Iris pigment epithelial cell (primary cell): ENCODE results near the gene HLA-F.

Source experiments
- DNase-seq: peaks from one replicate; pipeline ENCODE4 v3.0.0-alpha.2; 2011; ENCODE audit warnings: low read depth

HLA-F gene

DNA sequence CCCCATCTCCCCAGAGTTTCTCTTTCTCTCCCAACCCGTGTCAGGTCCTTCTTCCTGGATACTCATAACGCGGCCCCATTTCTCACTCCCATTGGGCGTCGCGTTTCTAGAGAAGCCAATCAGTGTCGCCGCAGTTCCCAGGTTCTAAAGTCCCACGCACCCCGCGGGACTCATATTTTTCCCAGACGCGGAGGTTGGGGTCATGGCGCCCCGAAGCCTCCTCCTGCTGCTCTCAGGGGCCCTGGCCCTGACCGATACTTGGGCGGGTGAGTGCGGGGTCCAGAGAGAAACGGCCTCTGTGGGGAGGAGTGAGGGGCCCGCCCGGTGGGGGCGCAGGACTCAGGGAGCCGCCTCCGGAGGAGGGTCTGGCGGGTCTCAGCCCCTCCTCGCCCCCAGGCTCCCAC, at the start of gene HLA-F:
Gene HLA-F, plus strand, starts transcription at position 173 of the 404 bp plus-strand sequence. Its CDS starts 30 bp downstream, at position 203.
- DNase-seq = peak; percentile 86

DNA sequence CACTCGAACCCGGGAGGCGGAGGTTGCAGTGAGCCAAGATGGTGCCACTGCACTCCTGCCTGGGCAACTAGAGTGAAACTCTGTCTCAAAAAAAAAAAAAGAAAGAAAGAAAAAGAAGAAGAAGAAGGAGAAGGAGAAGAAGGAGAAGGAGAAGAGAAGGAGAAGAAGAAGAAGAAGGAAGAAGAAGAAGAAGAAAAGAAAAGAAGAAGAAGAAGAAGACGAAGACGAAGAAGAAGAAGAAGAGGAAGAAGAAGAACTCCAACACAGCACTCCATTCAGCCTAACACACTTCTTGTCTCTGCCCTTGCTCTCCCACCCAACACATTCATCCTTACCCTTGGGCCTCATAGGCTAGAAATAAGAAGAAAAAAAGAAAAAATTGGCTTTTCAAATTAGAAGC, 49.2 kb upstream of the HLA-F start:
- no peak for DNase-seq

DNA sequence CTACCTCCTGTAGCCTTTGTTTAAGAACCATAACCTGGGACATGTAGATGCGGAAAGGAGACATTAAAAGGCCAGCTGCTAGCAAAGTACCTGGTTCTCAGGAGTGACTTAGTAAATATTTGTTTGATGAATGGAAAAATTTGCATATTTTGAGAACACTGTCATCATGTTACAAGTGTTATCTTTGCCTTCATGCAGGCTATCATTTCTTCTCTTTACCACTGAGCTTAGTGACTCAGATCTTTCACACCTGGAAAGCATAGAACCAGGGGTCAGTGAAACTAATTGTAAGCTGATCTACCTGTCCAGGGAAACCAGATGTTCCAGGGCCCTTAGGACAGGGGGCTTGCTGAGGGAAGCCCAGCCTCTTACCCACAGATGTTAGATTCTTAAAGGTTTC, 47.7 kb upstream of the HLA-F start:
- no peak for DNase-seq

DNA sequence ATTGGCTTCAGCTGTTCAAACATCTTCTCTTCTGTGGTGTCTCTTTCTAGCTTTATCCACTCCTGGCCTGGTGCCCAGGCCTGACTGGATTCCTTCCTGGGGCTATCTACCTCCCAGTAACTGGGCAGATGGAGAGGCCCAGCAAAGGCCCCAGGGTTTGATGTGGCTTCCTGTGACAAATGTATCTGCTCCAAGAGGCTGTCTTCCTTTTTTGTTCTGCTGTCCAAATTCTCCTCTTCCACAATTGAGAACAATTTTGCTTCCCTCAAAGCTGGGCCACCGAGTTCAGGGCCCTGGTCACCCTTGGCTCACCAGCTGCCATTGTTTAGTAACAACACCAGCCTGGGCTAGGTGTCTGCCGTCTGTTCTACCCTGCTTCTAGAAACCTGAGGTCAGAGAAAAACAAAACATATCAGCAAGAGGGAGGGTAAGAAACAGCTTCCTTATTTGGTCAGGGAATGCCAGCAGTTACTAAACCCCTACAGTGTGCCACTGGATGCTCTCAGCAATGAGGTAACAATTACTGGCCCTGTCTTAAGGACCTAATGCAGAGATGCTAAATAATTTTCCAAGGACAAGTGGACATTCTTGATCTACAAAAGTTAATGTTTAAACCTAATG, 46.1 kb upstream of the HLA-F start:
- peak; percentile 49 for DNase-seq

DNA sequence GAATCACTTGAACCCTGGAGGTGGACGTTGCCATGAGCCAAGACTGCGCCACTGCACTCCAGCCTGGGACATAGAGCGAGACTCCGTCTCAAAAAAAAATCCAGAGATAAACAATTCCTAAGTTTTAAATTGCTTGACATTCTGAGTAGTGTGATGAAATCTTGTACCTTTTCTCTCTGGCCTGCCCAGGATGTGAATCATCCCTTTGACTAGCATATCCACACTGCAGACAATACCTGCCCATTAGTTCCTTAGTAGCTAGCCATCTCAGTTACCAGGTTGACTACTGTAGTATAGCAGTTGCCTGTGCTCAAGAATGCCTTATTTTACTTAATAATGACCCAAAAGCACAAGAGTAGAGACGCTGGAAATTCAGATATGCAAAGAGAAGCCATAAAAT, 45.1 kb upstream of the HLA-F start:
- peak; percentile 65 for DNase-seq

DNA sequence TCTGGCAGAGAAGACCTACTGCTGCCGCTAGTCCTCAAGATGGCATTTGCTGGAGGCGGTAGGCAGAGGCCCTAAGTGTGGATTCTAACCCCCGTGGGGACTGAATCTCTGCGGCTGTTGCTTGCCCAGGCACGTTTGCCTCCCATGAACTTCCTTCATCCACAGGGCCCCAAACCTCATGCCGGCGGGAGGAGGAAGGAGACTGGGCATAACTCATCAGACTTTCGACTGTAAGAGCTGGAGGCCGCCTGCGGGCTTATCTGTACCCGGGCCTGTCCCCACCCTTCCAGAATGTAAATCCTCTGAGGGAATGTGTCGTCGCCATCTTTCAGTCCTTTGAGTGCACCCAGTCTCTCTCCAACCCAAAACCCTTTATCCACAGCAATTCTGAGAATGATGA, 43.3 kb upstream of the HLA-F start:
- DNase-seq = no peak

DNA sequence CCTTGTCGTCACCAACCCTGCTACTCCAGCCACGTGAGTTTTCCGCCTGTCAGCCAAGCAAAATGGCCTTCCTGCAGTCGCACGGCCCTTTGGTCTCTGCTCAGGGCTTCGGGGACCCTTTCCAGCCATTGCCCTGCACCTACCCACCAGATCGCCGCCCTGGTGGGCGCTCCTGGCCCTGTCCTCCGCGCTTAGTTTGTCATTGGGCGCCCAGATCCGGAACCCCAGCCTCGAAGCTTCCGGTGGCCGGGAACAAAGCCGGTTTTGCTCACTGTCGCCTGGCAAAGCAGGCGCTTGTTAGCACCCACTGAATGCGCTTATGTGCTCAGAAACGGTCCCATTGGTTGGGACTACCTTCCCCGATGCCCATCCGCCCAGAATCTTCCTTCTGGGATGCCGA, 42.8 kb upstream of the HLA-F start:
- no peak for DNase-seq

DNA sequence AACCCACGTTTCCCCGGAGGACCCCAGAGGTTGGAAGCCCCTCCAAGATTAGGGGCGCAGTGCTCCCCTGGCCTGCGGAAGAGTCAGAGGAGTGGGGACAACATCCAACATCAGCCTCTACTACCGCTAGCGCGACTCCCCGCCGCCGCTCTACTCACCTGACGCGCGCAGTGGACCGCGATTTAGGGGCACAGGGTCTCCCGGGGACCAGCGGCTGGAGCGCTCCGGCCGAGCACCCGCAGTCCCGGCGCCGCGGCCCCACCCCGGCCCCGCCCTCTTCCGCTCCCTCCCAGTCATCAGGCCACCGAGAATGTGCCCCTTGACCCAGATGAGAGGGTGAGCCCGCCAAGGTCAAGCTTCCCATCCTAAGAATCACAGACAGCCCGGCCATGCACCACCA, 42.3 kb upstream of the HLA-F start, which contains the start of gene ZFP57:
Gene ZFP57, minus strand, starts transcription at position 249 of the 400 bp plus-strand sequence. CDS start 4,149 bp downstream, outside the sequence.
- no peak for DNase-seq

DNA sequence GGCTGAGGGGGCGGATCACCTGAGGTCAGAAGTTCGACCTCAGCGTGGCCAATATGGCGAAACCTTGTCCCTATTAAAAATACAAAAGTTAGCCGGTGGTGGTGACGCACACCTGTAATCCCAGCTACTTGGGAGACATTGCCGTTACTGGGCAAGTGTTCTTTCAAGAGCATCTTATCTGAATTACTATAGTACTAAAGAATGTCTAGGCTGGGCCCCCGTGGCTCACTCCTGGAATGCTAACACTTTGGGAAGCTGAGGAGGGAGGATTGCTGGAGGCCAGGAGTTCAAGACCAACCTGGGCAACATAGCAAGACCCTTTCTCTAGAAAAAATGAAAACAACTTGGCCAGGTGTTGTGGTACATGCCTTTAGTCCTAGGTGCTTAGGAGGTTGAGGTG, 41.4 kb upstream of the HLA-F start:
- DNase-seq = peak; percentile 14

DNA sequence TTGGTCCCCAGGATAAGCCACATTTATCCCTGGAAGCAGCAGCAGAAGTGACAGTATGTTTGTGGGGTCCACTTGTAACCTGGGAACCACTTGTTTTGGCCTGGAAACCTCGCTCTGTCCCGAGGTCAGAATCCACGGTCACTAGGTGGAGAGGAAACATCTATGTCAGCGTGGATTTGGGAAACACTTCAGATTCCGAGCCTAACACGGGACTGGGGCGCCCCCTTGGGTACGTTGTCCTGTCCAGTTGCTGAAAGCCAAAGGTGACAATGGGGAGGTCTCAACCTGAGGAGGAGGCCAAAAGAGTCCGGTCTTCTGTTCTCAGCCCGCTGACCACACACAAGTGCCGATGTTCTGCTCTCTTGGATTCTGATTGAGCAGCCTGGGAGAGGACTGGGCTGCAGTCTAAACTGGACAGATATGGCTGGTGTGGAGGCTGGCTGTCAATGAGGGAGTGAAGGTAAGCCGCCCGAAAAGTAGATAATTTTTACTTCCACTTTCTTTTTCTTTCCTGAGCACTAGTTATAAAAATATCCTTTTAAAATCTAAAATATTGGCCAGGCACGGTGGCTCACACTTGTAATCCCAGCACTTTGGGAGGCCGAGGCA, 37.4 kb upstream of the HLA-F start:
- DNase-seq = no peak

DNA sequence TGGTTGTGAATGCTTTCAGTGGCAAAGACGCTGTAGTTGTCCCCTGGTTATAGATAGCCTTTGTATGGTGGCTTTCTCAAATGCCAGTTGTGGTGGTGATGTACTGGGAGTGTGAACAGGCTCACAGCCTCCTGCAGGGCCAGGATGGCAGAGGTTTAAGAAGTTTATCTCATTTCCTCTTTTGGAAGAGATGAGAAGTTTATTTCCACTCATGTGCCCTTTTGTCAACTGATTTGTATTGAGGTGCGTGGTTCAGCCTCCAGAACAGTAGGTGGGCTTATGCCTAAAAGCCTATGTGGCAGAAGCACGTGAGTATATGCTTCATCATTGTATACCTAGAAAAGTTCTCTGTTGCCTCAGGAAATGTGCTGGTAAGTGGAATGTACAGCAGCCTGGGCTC, 28.6 kb upstream of the HLA-F start:
- DNase-seq = no peak

DNA sequence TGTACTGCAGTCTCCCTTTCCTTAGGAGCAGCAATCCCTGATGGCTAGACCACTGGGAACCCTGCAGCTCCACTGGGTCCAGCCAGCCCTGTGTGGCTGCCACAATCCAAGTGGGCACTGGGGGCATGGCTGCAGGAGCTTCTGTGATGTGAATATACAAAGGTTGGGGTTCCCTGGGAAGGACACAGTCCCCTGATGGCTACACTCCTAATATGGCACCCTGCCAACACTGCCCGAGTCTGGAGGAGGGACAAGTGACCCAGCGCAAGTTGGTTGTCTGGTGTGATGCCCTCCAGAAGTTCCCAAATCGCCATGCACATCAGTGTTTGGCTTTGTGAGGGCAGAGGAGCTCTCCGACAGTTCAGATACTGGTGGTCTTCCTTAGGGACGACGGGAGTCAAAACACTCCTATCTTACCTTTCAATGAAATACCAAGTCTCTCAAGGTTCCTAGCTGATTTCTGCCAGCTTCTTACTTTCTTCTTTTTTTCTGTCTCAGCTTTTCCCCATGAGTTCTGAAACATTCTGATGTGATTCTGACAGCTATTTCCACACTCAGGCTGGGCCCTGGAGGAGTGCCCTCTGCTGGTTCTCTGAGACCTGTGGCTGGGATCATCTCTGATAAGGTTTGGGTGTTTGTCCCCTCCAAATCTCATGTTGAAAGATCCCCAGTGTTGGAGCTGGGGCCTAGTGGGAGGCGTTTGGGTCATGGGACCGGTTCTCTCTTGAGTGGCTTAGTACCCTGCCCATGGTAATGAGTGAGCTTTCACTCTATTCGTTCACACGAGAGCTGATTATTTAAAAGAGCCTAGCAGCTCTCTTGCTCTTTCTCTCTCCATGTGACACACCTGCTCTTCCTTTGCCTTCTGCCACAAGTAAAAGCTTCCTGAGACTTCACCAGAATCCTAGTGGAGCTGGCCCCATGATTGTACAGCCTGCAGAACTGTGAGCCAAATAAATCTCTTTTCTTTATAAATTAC, 26.8 kb upstream of the HLA-F start:
- DNase-seq = peak; percentile 50

DNA sequence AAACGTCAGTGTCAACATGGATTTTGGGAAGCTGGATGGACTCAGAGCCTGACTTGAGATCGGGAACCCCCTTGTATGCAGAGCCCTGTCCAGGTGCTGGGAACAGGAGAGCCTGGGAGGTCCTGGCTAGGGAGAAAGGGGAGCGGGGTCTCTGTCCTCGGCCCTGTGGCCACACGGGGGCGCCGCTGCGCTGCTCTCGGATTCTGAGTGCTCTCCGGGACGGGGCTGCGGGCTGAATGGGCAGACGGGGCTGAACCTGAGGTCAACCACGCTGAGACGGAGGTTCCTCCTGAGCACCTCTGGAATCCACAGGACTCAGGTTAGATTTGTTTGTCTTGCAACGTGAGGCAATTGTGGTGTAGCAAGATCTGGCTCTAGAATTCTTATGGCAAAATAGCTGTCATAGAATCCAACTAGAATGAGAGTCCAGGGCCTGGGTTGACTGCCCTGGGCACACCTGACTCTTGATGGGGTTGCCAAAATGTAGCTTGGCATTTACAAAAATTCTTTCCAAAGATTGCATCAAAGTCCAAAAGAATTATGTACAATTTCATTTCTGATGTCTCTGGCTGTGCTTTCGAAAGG, 20.6 kb upstream of the HLA-F start:
- DNase-seq = no peak

DNA sequence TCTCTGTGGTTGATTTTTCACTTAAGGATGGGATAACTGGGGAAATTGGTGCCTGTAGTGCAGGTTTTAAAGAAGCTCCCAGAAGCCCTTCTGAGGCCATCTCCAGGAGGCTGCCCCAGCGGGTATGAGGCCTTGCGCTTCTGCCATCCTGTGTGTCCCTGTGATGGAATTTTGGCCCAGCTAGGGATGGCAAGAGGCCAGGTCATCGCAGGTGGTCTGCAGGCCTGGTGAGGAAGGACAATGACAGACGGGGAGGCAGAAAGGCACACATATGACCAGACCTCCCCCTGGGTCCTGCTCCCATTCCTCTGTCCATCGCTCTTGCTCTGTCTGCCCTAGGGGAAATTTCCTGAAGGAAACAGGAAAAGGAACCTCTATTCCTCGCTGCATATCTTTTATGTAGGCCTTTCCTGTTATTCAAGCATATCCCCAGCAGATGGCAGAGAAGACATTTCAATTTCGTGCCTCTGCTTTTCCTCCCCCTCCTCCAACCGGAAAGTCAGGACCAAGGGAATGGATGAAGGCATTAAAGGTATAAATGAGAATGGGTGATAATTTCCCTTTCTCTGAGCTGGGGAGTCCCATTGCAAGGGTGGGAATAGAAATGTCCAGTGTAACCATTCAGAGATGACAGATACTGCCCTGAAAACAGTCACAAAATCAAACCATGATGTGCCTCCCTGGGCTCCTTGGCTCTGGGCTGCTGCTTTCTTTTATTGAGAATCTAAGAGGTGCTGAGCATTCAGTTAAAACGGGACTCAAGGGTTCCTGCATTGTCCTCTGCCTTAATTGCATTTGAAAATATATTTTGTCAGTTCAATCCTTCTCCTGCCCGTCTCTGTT, 17.6 kb upstream of the HLA-F start:
- peak; percentile 56 for DNase-seq

DNA sequence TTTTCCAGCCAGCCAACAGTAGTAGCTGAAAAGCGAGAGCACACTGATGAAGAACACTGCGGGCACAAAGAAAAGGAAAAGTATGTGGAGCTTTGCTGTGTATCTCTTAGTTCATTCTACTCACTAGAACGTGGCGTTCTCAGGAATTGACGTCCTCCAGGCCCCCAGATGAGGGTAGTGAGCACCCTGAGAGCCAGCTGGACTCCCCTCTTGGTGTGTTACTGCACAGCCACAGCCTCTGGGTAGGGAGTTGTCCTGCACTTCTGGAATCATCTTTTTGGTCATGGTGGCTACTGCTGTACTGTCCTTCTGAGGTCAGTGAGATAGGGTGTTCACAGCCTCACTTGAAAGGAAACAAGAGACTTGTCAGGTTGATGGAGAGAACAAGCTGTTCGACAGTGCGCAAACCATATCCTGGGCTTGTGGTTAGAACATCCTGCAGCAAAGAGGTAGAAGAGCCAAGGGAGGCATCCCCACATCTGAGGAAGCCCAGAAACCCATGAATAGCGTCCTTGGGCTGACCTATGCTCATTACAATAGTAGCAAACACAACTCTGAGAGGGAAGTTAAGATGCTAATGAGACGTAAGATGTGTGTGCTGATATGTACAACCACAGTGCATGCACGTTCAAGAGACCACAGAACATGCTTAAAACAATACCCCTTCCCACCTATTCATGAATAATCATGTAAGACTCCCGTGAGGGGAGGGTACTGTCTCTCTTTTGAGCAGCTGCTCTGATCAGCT, 14.6 kb upstream of the HLA-F start:
- no peak for DNase-seq

DNA sequence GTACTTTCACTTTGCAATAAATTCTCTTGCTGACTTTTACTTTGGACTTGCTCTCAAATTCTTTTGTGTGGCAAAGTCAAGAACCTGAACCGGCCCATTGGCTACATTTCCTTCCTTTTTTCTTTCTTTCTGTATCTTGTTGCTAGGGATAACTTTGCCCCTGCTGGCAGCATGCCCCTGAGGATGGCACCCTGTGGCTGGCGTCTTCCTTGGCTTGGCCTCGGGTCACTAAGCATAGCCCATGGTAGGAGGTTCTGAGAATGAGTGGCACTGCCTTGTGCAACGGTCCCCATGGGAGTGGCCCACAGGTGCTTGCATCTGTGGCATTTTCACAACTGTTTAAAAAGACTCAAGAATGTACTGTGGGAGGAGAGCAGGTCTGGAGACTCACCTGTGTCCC, 14.0 kb upstream of the HLA-F start:
- DNase-seq = no peak

DNA sequence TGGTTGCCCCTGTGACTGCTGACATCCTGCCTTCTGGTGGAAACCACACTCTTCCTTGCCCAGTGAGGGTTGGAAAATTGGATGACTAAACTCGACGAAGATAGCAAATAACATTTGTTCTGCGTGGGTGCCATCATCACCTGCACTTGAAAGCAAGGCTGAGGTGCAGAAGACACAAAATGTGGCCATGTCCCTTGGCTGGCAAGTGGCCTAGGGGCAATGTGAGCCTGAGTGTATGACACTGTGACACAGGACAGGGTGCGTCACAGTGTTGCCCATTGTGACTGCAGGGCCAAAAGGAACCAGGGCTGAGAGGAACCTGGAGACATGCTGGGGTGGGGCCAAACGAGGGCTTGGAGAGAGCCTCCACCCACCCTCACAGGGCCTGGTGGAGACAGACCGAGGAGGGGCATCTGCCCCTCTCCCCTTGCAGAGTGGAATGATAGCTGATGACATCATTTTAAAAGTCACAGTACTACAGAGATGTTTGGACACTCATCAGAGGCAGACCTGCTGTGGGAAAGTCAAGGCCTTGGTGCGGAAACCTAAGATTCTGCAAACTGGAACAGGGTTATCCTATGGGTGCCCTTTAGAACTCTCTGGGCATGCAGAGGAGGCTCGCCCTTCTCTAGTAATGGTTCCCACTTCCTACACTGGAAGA, 12.8 kb upstream of the HLA-F start:
- DNase-seq = no peak

DNA sequence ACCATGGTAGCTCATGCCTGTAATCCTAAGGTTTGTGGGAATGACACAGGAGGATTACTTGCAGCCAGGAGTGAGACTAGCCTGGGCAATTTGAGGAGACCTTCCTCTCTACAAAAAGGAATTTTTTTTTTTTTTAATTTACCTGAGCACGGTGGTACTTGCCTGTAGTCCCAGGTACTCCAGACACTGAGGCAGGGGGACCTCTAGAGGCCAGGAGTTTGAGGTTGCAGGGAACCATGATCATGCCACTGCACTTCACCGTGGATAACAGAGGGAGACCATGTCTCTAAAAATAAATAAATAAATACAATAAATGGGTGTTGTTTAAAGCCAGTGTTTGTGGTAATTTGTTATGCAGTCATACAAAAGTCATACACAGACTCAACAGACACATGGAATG, 2.4 kb upstream of the HLA-F start:
- DNase-seq = no peak

DNA sequence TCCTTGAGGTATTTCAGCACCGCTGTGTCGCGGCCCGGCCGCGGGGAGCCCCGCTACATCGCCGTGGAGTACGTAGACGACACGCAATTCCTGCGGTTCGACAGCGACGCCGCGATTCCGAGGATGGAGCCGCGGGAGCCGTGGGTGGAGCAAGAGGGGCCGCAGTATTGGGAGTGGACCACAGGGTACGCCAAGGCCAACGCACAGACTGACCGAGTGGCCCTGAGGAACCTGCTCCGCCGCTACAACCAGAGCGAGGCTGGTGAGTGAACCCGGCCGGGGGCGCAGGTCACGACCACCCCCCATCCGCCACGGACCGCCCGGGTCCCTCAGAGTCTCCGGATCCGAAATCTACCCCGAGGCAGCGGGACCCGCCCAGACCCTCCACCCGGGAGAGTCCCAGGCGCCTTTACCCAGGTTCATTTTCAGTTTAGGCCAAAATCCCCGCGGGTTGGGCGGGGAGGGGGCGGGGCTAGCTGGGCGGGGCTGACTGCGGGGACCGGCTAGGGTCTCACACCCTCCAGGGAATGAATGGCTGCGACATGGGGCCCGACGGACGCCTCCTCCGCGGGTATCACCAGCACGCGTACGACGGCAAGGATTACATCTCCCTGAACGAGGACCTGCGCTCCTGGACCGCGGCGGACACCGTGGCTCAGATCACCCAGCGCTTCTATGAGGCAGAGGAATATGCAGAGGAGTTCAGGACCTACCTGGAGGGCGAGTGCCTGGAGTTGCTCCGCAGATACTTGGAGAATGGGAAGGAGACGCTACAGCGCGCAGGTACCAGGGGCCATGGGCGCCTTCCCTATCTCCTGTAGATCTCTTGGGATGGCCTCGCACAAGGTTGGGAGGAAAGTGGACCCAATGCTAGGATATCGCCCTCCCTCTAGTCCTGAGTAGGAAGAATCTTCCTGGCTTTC, 693 bp downstream of the HLA-F start:
- no peak for DNase-seq
